Ovary (tissue), 3 donors: ENCODE data around the gene ST7.

Source experiments
- CTCF ChIP-seq, 3 donors: fragments of 450-650 bp in 2 of 3; fragments of 200-600 bp in 1 of 3; IDR thresholded peaks; one replicate each; pipeline versions ENCODE4 v1.5.1 to v1.8.0; 2016 to 2022; ENCODE audit warnings: antibody characterized with exemption in 3 of 3, mild to moderate bottlenecking in 1 of 3
- POLR2A ChIP-seq: fragments of 450-650 bp; IDR thresholded peaks from one replicate; pipeline ENCODE4 v1.6.1; 2017; ENCODE audit warnings: antibody characterized with exemption, mild to moderate bottlenecking, moderate library complexity
- donor health status: DM: no; HTN: no; CAD: no.

DNA sequence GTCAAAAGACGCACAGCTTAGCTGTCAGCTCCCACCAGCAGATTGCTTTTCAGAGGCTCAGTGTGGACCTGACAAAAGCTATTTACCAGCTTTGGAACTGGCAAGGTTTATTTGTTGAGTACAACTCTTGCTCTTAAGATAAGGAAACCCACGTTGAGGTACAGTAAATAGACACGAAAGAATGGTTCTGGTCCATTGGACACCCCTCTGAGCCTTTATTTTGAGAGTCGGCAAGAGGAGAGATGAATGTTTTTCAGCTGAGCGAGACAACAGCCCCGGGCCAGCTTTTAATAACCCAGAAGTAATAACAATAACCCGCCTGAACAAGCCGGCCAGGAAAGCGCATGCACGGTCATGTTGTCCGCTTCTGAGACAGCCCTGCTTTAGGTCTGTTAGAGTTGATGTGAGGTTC, 320.5 kb downstream of the ST7 start:
- no peak for TF ChIP-seq CTCF (IDR thresholded peaks at IDR 0.05)
- no peak for TF ChIP-seq POLR2A
